ENCODE measurements around the gene RAD23A. TPM values are rescaled to one million over a fixed set of nuclear protein-coding genes. Genes with fewer than 3 reads are reported as not detected.

The RAD23A gene
- total and polyA plus RNA-seq, 10 of the 15 experiments (the other 5 are each of a cell fraction or from before 2014, with no cell fraction given) = 8.8 to 198 (median 119) TPM

GRCh38 chr19:12975221-12975741 is 29.6 kb downstream of the RAD23A start:
- POLR2A ChIA-PET = interaction anchor here (0.5 to 0.6 kb wide), 2 partner anchors 10 to 99 kb away, joined by 3 to 5 read pairs; no protein-coding TSS in a partner anchor

More at GRCh38 chr19:12975221-12975741, 29.6 kb downstream of the RAD23A start:
- no TSS peak for BruUV-seq (replicated peaks)
- Histone ChIP-seq H4K20me1 (ENCODE audit: control insufficient read depth, insufficient read depth) (no peaks in the 10 kb centered on the region), H3K4me2 (ENCODE audit: control insufficient read depth, insufficient read depth) (no peak overlapping the region), H3K9me3 (replicated peaks; ENCODE audit: control insufficient read depth, insufficient read depth, low read length) (no peaks in the 10 kb centered on the region), H3K79me2 (ENCODE audit: control insufficient read depth, insufficient read depth, low read length) (no peaks in the 10 kb centered on the region), H3K4me1 (ENCODE audit: control insufficient read depth, insufficient read depth, low read length) (no peaks in the 10 kb centered on the region), H3K9ac (ENCODE audit: control insufficient read depth, insufficient read depth, low read length) (no peak overlapping the region), H3K36me3 (ENCODE audit: control insufficient read depth in 2 of 2, insufficient read depth in 2 of 2, low read length in 1 of 2) (no peaks in the 10 kb centered on the region), H2AFZ (ENCODE audit: control insufficient read depth, low read depth, low read length) (no peak overlapping the region), H3K4me3 (no peak overlapping the region), H3K27me3 (replicated peaks in 1 of 2; ENCODE audit: control insufficient read depth in 2 of 2, insufficient read depth in 2 of 2, low read length in 1 of 2) (no peaks in the 10 kb centered on the region), H3K27ac (ENCODE audit: control insufficient read depth, insufficient read depth) (no peak overlapping the region)
- no peak for TF ChIP-seq SREBF2 (IDR thresholded peaks at IDR 0.05; ENCODE audit: low read length)
- no peak for TF ChIP-seq RELB (IDR thresholded peaks at IDR 0.05; ENCODE audit: low read depth)
- TF ChIP-seq KLF5 (IDR thresholded peaks at IDR 0.05; ENCODE audit: partially characterized antibody) = no peak
- TF ChIP-seq CBX3 (IDR thresholded peaks at IDR 0.05; ENCODE audit: borderline replicate concordance, low read depth) = no peak
- TF ChIP-seq RBBP5 (conservative IDR thresholded peaks at IDR 0.05) = no peak
- TF ChIP-seq PML (IDR thresholded peaks at IDR 0.05; ENCODE audit: low read length) = no peak
- no peak for TF ChIP-seq RB1 (IDR thresholded peaks at IDR 0.05; ENCODE audit: borderline replicate concordance)
- no peak for TF ChIP-seq RUNX3 (IDR thresholded peaks at IDR 0.05; ENCODE audit: low read length)
- no peak for TF ChIP-seq ZBTB11 (CRISPR knock-in tag; IDR thresholded peaks at IDR 0.05)
- no peak for TF ChIP-seq RAD51 (IDR thresholded peaks at IDR 0.05)
- no peak for TF ChIP-seq POLR2AphosphoS5 (IDR thresholded peaks at IDR 0.05; ENCODE audit: low read length)
- FAIRE-seq (no peak), ATAC-seq (no peak), DNase-seq (ENCODE audit: low read depth, low spot score) (no peak)
- in situ Hi-C loops (cut with MboI) (loop anchor here (5.0 to 10.0 kb wide), 2 partner anchors 117 to 290 kb away; no protein-coding TSS in a partner anchor), intact Hi-C loops (cut with micrococcal nuclease; ENCODE audit: unreplicated experiment) (loop anchor here (5.0 kb wide), 3 partner anchors 57 to 302 kb away; no protein-coding TSS in a partner anchor)
- RAD21 ChIA-PET (ENCODE audit: unreplicated experiment) = interaction anchor here (1.0 to 5.0 kb wide), 5 partner anchors 10 to 120 kb away, joined by 5 to 81 read pairs (median 13); no protein-coding TSS in a partner anchor
- whole genome bisulfite sequencing (ENCODE audit: insufficient coverage, insufficient replicate concordance, low lambda C conversion rate, missing lambda C conversion rate) = 49% methylated on average over 13 of the region's 17 CpGs
- SMC1A ChIA-PET (ENCODE audit: uncharacterized antibody, unreplicated experiment) = interaction anchor here (1.4 to 7.5 kb wide), 4 partner anchors 10 to 120 kb away, joined by 3 to 48 read pairs (median 35); no protein-coding TSS in a partner anchor
- CTCF ChIA-PET = interaction anchor here (1.1 to 13.5 kb wide), 6 partner anchors 10 to 118 kb away, joined by 3 to 247 read pairs (median 42); no protein-coding TSS in a partner anchor

Measured in GM12878 (cell line).